ENCODE results near the gene APBB2.

Gene APBB2

DNA sequence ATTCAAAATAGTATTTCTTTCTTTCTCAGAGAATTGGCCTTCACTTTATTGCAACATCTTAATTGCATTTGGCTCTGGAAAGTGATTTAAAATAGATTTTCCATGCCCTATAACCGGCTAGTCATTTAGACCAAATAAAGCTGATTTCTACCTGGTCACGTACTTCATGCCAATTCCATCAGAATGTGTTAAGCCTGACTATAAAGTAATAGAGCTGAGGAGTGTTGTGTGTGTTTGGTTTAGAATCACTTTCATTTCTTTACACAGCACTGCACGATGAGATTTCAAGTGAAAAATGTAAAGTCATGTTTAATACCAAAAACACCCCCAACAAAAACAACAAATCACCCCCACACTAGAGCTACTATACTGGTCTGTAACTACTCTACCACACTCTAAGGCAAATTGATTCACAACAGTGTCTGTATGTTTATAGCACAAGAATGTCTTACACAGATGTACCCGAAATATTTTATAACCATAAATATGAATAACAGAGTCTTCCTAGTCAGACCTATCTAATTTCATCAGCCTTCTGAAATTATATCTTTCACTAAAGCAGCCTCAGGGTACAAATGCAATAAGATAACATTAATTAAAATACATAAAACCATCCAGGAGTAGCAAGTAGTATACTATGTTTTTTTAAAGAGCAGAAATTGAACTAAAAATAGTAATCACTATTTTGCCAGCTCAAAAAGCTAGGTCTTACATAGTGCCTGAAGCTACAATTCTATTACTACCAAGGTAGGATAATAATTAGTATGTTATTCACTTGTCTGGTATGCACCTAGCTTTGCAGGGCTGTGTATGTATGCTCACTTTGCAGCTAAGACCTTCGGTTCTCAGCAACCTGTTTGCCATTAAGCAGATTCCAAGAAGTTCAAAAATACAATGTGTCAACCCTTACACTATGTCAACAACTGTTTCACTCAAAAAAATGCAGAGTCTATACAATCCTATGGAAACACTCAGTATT is 28.4 kb downstream of the APBB2 start:
- no peak for DNase-seq

DNA sequence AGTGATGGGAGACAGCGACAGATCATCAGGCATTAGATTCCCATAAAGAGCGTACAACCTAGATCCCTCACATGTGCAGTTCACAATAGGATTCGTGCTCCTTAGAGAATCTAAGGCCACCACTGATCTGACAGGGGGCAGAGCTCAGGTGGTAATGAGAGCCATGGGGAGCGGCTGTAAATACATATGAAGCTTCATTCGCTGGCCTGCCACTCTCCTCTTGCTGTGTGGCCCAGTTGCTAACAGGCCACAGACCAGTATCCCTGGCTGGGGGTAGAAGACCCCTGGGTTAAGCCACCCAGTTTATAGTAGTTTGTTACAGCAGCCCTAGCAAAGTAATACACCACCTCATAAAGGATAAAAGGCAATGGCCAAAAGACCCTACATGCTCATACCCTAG is 30.3 kb downstream of the APBB2 start:
- no peak for DNase-seq

DNA sequence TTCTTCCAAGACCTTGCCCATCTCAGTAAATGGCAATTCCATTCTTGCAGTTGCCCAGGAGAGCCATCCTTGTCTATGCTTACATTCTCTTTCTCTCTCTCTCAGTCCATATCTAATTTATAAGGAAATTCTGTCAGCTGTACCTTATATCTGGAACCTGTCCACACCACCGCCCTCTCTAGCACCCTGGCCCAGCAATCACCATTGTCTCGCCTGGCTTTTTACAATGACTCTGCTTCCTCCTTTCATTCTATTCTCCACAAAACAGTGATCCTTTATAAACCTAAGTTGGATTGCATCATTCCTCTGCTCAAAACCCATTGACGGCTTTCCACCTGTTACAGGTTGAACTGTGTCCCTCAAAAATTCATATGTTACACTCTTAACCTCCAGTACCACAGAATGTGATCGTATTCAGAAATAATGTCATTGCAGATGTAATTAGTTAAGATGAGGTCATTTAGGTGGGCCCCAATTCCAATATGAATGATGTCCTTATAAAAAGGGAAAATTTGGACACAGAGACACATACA is 31.3 kb downstream of the APBB2 start:
- DNase-seq = no peak

DNA sequence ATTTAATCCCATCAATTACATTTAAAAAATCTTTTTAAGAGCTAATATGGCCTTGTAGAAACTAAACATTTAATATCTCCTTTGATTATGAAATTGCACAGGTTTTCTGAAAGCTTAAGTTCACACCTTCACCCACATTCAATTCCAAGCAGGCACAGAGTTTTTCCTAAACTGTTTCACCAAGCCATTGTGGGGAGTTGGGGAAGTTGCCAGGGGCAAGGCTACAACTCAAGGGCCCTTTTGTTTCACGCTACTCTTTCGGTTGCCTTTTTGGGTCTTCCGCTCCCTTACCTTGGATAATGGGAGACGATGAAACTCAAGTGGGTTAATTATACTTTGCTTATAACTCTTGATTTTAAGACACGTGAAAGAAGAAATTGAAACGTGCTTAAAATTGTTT is 33.3 kb downstream of the APBB2 start:
- no peak for DNase-seq

DNA sequence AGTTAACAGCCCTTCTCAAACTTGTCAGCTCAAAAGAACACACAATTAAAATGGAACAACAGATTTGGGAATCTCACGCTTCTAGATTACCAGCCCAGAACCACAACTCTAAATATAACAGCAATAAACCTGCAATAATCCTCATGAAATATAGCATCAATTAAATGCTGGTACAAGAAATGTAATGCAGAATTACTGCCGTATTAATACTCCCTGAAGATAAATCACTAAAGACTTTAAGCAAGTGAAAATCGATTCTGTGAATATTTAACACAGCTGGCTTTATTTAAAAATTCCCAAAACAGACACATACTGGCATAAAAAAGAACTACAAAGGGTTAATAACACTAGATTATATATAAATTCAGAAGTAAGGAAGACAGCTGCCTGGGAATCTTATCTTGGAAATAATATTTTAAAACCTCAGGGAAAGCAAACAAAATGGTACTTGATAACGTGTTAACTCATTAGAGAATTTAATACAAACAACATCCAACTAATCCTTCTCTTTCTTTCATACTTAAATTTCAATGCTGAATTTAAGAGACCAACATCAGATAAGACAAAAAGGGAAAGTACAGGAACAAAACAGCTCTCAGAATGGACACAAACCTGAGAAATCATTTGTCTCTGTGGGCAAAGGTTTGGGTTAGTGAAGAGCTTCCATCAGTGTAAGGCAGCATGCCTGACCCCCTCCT is 34.7 kb downstream of the APBB2 start:
- no peak for DNase-seq

DNA sequence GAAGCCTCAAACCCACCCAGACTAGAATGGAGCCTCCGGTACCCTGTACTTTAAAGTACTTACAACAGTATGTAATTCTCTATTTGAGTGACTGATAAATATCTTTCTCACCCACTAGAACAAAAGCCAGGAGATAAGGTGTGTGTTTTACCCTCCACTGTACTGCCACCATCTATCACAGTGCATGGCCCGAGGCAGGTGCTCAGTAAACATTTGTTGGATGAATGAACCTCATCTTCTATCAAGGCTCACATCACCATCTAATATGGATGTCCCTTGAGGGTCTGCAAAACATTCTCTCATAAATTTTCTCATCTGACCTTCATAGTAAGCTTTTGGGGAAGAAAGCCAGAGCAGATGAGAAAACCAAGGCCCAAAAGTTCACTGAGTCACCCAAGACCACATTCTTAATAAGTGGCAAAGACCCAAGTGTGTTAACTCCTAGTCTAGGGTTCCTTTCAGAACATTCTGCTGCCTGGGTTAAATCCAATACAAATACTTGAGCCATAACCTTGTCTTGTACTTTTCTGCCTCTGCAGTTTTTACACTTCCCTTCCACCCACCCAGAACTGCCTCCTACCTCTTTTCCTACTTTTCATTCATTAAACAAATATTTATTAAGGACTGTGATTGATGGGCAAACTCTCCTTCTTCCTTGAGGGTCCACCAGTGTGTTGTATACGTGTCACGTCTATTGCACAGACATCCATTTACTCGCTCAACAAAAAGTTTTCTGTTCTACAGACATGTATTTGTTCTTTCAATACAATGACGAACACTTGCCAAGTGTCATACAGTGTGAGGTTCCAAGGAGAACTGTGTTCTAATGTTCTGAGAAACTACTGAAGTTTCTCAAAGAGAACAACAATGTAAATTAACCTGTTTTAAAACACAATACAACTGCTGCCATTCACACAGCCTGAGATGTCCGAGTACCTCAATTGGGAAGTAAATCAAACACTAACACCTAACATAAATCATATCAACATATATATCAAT is 35.7 kb downstream of the APBB2 start:
- DNase-seq = no peak

DNA sequence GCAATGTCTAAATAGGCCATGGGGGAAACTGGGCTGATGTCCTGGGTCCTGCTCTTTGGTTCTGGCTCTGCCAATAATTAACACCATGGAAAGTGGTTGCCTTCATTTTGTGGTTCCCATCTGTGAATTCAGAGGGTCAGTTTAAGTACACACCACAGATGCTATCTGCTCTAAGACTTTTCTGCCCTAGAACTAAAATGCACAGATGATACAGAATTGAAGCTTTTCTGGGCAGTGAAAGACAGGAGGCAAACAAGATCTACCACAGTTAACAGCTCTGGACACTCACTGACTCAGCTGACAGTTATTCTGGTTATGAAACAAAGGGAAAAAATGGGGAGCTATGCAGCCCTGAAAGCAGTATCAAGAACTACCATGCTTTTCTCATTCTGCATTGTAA is 37.3 kb downstream of the APBB2 start:
- DNase-seq = no peak

DNA sequence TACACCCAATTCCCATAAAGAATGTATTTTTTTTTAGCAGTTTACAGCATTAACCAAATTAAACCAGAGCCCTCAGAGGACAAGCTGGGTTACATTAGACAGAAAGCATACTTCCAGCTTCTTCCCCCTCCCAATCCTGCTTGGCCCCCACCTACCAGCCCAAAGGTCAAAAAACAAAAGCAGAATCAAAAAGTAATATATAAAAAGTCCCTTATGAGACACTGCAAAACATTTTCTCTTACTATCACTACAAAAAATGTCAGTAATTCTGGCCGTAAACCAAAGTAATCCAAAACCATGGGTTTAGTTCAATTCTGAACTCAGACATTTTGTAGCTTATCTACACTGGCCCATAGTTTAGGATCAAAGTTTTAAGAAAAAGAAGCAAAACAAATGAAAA is 38.0 kb downstream of the APBB2 start:
- DNase-seq = no peak

DNA sequence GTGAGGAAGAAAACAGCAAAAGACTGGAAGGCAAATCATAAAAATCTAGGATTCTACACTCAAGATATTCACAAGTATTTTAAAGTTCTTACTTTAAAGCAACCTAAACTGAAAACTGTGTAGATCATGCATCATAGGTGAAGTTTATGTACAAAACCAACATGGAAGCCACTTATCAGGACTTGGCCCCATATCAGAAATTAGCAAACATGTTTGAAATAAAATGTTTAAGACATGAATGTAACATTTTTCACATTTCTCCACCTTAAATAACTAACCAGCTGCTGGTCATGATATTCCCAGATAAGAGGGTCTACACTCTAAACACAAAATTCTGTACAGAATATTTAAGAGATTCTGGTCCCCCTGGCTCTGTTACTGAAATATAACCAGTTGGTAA is 38.5 kb downstream of the APBB2 start:
- no peak for DNase-seq

DNA sequence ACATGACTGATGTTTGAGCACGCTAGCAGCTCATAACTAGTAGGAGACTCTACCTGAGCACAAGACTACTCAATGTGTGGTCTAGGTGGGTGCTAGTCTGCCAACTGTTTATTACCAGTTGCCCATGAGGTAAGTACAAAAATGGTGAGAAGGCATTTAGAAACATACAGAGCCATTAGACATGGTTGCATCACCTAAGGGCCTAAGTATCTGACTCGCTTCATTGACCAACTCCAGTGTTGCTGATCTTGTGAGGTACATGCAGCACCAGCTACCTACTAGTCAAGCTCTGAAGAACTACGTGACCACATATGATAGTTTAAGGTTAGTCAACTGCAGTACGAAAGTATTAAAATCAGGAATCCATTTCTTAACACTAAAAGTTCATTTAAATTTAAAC is 39.9 kb downstream of the APBB2 start:
- no peak for DNase-seq

DNA sequence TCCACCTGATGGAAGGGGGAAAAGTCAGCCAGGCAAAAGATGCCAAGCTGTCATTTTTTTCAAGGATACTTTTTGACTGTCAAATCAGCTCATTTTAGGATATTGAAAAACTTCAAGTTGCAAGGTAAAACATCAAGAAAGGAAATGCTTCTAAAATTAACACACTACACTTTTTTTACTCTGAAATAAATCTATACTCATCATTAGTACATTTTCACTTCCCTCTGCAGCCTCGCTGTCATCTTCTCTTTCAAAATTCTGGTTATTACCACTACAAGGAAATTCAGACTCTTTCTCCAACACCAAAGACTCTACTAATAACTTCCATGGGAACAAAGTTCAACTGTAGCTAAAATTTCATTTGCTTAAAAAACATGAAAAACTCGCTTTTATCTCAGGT is 41.6 kb downstream of the APBB2 start:
- DNase-seq = no peak

DNA sequence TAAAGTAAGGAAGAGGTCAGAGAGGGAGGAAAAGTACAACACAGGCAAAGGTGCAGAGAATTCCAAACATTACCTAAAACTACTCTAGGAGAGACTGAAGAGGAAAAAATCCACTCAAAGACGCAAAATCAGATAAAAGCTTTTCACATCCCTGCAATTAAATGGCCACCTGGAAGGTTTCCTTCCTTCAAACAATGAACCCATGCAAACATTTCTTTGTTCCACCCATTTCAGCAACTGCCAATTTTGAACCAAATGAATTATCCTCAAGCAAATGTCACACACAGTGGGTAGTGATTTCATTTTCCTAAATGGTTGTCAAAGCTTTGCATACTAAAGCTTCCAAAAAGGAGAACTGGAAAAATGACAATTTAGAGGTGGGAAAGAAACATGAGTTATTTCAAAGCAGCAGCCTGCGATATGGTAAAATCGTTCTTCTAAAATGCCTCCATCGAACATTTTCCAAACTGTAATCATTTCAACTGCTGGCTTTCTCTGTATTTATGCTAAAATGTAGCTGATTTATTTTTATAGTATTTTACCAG is 45.0 kb downstream of the APBB2 start:
- DNase-seq = no peak

DNA sequence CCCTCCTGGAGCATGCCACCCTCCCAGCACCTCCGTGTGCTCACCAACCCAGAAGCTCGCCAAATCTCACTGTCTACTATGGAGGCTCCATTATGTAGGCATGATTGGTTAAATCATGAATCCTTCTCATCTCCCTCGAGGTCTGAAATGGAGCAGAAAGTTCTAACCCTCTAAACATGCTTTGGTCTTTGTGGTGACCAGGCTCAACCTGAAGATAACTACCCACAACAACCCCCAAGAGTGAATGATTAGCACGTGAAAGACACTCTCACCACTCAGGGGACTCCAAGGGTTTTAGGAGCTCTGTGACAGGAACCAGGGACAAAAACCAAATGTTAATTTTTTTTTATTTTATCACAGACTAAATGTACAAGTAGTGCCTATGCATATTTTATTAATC is 47.2 kb downstream of the APBB2 start:
- no peak for DNase-seq

DNA sequence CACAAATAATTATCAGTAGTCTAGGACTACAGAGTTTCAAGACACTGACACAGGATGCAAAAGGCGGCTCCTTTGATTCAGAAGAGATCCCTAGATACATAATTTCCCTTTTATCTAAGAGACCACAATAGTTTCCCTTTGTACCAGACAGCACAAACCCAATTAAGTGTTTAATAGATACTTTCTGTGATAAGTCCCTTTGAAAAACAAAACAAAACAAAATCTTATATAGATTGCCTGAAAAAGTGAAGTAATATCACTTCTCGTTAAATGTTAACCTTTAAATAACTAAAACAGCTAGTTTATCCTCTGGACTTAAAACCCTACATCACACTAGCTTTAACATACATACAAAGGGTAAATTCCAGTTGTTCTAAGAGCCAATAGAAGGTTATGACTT is 49.9 kb downstream of the APBB2 start:
- no peak for DNase-seq

DNA sequence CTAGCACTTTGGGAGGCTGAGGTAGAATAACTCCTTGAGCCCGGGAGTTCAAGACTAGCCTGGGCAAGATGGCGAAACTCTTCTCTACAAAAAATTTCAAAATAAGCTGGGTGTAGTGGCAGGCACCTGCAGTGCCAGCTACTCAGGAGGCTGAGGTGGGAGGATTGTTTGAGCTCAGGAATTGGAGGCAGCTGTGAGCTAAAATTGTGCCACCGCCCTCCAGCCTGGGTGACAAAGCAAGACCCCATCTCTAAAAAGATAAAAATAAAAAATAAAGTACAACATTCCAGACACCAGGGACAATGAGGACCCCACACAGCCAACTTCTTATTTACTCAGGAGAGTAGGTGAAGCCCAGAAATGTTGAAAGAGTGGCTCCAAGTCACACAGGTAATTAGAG is 53.0 kb downstream of the APBB2 start:
- no peak for DNase-seq

DNA sequence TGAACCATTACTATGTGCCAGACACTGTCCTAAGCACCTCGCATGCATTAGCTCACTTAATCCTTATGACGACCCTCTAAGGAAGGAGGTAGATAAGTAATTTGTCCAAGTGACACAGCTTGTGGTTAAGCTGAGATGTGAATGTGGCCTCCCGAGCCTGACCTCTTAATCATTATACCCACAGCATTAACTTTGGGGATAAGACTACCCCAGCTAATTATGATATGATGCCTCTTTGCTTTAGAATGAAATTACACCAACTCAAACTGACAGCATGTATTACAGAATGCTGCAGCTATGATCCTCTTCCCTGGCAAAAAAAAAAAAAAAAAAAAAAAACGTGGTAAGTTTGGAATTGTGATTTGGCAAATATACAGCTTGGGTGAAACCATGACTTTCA is 53.5 kb downstream of the APBB2 start:
- DNase-seq = no peak

DNA sequence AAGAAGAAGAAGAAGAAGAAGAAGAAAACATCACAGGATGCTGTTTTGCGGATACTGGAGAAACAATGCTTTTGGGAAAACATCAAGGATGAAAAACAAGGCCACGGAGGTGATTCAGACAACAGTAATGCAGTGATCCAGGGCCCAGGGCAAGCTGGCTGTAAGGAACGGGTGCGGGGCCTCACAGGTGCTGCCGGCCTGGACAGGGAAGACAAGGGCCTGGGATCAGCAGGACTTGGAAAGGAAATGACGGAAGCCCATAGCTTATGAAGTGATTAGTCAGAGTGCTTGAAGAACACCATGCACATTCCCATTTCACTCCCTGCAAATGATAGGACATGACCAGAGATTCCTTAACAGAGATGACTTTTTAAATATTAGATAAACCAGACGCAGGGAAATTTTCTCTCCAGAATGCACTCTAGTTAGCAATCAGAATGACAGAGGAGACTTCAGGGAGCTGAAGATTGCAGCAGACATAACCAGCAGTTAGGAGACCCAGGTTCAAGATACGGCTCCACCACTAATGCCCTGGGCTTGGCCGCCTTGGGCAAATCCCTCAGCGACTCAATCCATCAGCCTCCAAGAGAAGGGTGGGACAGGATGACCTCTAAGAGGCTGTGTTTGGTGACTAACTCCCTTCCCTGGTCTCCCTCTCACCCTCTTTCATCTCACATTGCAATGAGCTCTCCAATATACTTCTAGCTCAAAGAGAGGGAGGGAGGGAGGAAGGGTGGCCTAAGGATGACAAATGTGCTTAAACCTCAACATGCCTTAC is 54.1 kb downstream of the APBB2 start:
- no peak for DNase-seq

DNA sequence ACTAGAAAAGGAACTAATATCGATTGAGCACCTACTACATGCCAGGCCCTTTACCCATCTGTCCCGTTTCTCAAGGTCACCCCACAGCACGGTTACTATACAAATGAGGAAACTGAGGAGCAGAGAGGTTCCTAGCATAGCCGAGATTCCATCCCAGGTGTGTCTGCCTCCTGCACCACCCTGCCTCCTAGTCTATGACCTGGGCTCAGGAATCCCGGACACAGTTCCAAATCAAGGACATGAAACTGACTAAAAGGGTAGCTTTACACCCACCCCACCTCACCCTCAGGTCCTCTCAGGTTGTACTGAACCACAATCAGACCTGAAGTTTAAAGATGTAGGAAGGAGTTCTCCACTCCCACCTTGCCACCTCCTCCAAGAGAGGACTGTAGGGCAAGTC is 55.6 kb downstream of the APBB2 start:
- no peak for DNase-seq

DNA sequence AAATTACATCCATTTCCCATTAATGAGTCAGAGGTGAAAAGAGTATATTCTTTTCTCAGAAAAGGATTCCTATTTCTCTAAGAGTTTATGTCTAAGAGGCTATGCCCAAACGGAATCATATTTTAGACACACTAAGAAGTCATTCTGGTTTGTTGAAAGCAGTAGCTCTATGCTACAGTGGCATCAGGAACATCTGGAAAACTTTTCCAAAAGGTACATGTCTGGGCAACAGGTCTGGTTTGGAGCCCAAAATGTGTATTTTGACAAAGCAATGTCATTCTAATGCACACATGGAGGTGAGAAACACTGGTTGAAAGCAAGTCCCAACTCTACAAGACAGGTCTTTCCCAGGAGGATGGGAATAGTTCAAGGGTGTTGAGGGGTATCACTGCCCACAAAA is 56.1 kb downstream of the APBB2 start:
- no peak for DNase-seq

DNA sequence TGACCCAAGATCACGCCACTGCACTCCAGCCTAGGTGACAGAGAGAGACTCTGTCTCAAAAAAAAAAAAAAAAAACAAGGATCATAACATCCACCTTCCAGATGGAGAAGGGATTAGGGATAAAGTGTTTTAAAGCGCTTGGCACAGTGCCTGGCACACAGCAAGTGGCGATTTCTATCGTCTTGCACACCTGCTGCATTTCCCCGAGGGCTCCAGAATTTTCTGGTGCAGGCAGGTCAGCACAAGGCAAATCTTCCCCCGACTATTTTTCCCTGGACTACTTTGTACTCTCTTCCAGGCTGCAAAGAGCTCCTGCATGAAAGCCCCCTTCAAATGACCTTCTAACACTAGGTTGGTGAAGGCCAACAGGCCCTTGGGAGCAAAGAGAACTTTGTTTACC is 57.3 kb downstream of the APBB2 start:
- DNase-seq = no peak

DNA sequence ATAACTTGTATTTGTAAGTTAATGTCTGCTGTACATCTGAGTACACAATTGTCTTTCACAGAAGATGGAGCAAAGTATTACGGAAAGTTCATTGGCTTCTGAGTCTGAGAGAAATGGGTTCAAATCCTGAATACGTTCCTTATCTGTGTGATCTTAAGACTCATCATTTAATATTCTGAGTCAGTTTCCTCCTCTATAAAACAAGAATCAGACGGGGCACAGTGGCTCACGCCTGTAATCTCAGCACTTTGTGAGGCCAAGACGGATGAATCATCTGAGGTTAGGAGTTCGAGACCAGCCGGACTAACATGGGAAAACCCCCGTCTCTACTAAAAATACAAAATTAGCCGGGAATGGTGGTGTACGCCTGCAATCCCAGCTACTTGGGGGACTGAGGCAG is 57.8 kb downstream of the APBB2 start:
- DNase-seq = no peak
